ENCODE measurements around the gene C6orf136. TPM values are rescaled to one million over a fixed set of nuclear protein-coding genes. Genes with fewer than 3 reads are reported as not detected.

The C6orf136 gene
- total and polyA plus RNA-seq, 4 donors = 2.0 to 12.0 (median 9.8) TPM

- TF ChIP-seq EGR1 (IDR thresholded peaks at IDR 0.05; ENCODE audit: low read depth in 2 of 2) = no peak
- no peaks in the 10 kb centered on the region for H3K9me3 ChIP-seq (ENCODE audit: control insufficient read depth in 4 of 4, low read length in 3 of 4)
- no peak for DNase-seq (ENCODE audit: low spot score)
- H3K36me3 ChIP-seq (ENCODE audit: control insufficient read depth in 4 of 4, insufficient read depth in 3 of 4, low read depth in 1 of 4, low read length in 3 of 4) = no peaks in the 10 kb centered on the region
- no peak overlapping the region for H3K9ac ChIP-seq (ENCODE audit: low read depth in 1 of 2, low read length in 2 of 2)
- no peak overlapping the region for H3K27ac ChIP-seq (ENCODE audit: low read depth in 1 of 2, low read length in 2 of 2)
- 89% methylated on average over 11 of the region's 11 CpGs for WGBS
- no peak overlapping the region for H3K4me3 ChIP-seq (ENCODE audit: low read depth in 1 of 3, low read length in 3 of 3)
- H3K27me3 ChIP-seq (ENCODE audit: control insufficient read depth in 4 of 4, insufficient read depth in 4 of 4, low read length in 3 of 4) = no peaks in the 10 kb centered on the region
- H3K4me1 ChIP-seq (ENCODE audit: control insufficient read depth in 4 of 4, insufficient read depth in 4 of 4, low read length in 3 of 4) = peaks cover 20 to 57% (median 42%) of the 10 kb centered on the region in 4 donors
These were observed 42.3 kb downstream of the C6orf136 start for GRCh38 chr6:30689022-30689865.

DNA sequence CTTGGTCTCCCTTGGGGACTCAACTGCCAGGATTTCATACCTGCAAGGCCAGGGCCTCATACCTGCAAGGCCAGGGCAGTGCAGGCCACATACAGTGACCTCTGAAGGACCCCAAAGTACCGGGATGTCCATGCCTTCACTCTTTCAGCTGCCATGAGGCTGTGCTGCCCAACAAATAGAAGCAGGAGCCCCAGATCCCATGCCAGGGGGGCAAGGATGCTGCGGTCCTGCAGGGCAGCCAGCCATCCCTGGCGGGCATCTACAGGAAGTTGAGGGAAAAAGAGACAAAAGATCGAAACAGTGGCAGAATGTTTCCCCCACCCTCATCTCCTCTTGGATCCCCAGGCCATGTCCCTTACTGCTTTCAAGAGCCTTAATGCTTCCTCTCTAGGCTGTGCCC, 43.1 kb downstream of the C6orf136 start:
- Histone ChIP-seq H3K9ac (ENCODE audit: low read depth in 1 of 2, low read length in 2 of 2) (no peak overlapping the region), H3K27me3 (ENCODE audit: control insufficient read depth in 4 of 4, insufficient read depth in 4 of 4, low read length in 3 of 4) (no peaks in the 10 kb centered on the region), H3K27ac (ENCODE audit: low read depth in 1 of 2, low read length in 2 of 2) (peak overlapping the region; percentile 69 to 79), H3K4me3 (ENCODE audit: low read depth in 1 of 3, low read length in 3 of 3) (no peak overlapping the region), H3K36me3 (ENCODE audit: control insufficient read depth in 4 of 4, insufficient read depth in 3 of 4, low read depth in 1 of 4, low read length in 3 of 4) (no peaks in the 10 kb centered on the region), H3K9me3 (ENCODE audit: control insufficient read depth in 4 of 4, low read length in 3 of 4) (no peaks in the 10 kb centered on the region), H3K4me1 (ENCODE audit: control insufficient read depth in 4 of 4, insufficient read depth in 4 of 4, low read length in 3 of 4) (peaks cover 17 to 54% (median 42%) of the 10 kb centered on the region in 4 donors)
- no peak for DNase-seq (ENCODE audit: low spot score)
- no peak for TF ChIP-seq TAF1 (conservative IDR thresholded peaks at IDR 0.05)
- TF ChIP-seq, protein P1, sequence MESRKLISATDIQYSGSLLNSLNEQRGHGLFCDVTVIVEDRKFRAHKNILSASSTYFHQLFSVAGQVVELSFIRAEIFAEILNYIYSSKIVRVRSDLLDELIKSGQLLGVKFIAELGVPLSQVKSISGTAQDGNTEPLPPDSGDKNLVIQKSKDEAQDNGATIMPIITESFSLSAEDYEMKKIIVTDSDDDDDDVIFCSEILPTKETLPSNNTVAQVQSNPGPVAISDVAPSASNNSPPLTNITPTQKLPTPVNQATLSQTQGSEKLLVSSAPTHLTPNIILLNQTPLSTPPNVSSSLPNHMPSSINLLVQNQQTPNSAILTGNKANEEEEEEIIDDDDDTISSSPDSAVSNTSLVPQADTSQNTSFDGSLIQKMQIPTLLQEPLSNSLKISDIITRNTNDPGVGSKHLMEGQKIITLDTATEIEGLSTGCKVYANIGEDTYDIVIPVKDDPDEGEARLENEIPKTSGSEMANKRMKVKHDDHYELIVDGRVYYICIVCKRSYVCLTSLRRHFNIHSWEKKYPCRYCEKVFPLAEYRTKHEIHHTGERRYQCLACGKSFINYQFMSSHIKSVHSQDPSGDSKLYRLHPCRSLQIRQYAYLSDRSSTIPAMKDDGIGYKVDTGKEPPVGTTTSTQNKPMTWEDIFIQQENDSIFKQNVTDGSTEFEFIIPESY (IDR thresholded peaks at IDR 0.05) = no peak
- no peak for TF ChIP-seq REST (IDR thresholded peaks at IDR 0.05)
- no peak for TF ChIP-seq MAX (IDR thresholded peaks at IDR 0.05)
- TF ChIP-seq YY1 (IDR thresholded peaks at IDR 0.05) = no peak
- no peak for TF ChIP-seq CTCF (IDR thresholded peaks at IDR 0.05; ENCODE audit: low read depth, low read length, missing input control)
- no peak for TF ChIP-seq GABPA (IDR thresholded peaks at IDR 0.05 in 1 of 2, conservative IDR thresholded peaks at IDR 0.05 in 1 of 2)
- TF ChIP-seq RXRA (IDR thresholded peaks at IDR 0.05) = no peak
- TF ChIP-seq RAD21 (IDR thresholded peaks at IDR 0.05) = no peak
- 65% methylated on average over 4 of the region's 4 CpGs for WGBS
